Astrocyte of the cerebellum (primary cell): Measurements from ENCODE around the gene CCDC83.

Source experiments
- DNase-seq: peaks from one replicate; pipeline ENCODE4 v3.0.0-alpha.2; 2011; ENCODE audit warnings: low read depth
- H3K4me3 ChIP-seq: 2 replicates; pipeline ENCODE4 v1.5.1; 2011; ENCODE audit warnings: mild to moderate bottlenecking, low read depth, low read length, moderate library complexity
- CTCF ChIP-seq: IDR thresholded peaks from 2 replicates; pipeline ENCODE4 v1.5.1; 2012; ENCODE audit warnings: low read length, low read depth, moderate library complexity, mild to moderate bottlenecking; ENCODE audit errors: missing control alignments
- in situ Hi-C: cut with HindIII; loops from 2 replicates; pipeline ENCODE4 v1.10.0; 2017; ENCODE audit warnings: low sequenced_read_pairs

Gene CCDC83

GRCh38 chr11:85961930-85962363, 106.8 kb downstream of the CCDC83 start:
- TF ChIP-seq CTCF, result no peak
- DNase-seq, result no peak
- in situ Hi-C loops, result no loop called here
- no peak overlapping the region for H3K4me3 ChIP-seq

GRCh38 chr11:85965202-85965601, 110.0 kb downstream of the CCDC83 start:
- in situ Hi-C loops, result no loop called here
- no peak for DNase-seq
- TF ChIP-seq CTCF, result no peak
- no peak overlapping the region for H3K4me3 ChIP-seq

GRCh38 chr11:85967457-85967856, 112.3 kb downstream of the CCDC83 start:
- DNase-seq, result no peak
- no peak overlapping the region for H3K4me3 ChIP-seq
- no peak for TF ChIP-seq CTCF
- in situ Hi-C loops, result no loop called here
